ENCODE data around the gene TTLL11. TPM values are rescaled to one million over a fixed set of nuclear protein-coding genes. Genes with fewer than 3 reads are reported as not detected.

The TTLL11 gene
- total and polyA plus RNA-seq, 2 of the 8 experiments (the other 6 are each of a cell fraction or from before 2014, with no cell fraction given), result 0.56 to 0.80 TPM

DNA sequence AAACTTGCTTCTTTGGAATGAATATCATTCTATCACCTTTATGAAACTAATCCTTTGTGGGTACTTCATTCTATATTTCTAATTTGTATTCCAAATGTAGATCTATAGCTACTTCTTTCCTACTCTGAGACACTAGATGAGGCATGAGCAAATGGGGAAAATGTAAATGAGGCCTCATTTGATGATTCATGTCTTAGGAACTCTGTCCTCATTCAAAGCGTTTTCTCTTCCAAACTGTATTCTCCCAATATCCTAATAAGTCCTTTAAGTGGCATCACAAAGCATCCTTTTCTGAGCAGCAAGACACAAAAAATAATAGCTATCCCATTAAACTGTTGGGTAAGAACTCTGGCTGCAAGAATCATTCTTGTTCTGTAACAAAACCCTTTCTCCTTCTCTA, 56.1 kb downstream of the TTLL11 start:
- no peaks in the 10 kb centered on the region for H3K79me1 ChIP-seq (ENCODE audit: low read depth, low read length)
- H2BK15ac ChIP-seq (ENCODE audit: low read length), result no peak overlapping the region
- no peak overlapping the region for H3K18ac ChIP-seq (ENCODE audit: extremely low read depth, low read length)
- no peak overlapping the region for H2BK120ac ChIP-seq (replicated peaks; ENCODE audit: low read depth, low read length)
- no peaks in the 10 kb centered on the region; a peak in 2 of 7 replicates for H3K4me1 ChIP-seq (replicated peaks in 1 of 4; ENCODE audit: control insufficient read depth in 3 of 4, insufficient read depth in 4 of 4, low read length in 3 of 4)
- TF ChIP-seq TAF7 (optimal IDR thresholded peaks at IDR 0.05; ENCODE audit: borderline replicate concordance, low read depth, low read length), result no peak
- TF ChIP-seq JUN (IDR thresholded peaks at IDR 0.05; ENCODE audit: low read depth, low read length), result no peak; the same call in 1 of the 2 replicates
- TF ChIP-seq HDAC6 (IDR thresholded peaks at IDR 0.05; ENCODE audit: low read depth, low read length), result no peak
- no peak for TF ChIP-seq POLR2AphosphoS5 (IDR thresholded peaks at IDR 0.05; ENCODE audit: low read depth, low read length)
- no peak for TF ChIP-seq POLR2A (IDR thresholded peaks at IDR 0.05; ENCODE audit: control extremely low read depth in 1 of 2, low read depth in 2 of 2, low read length in 2 of 2)
- TF ChIP-seq CHD2 (IDR thresholded peaks at IDR 0.05; ENCODE audit: low read length), result no peak
- TF ChIP-seq, protein P1, sequence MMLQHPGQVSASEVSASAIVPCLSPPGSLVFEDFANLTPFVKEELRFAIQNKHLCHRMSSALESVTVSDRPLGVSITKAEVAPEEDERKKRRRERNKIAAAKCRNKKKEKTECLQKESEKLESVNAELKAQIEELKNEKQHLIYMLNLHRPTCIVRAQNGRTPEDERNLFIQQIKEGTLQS (IDR thresholded peaks at IDR 0.05; ENCODE audit: insufficient read depth, low read depth, low read length), result no peak
- no peak for TF ChIP-seq CEBPB (IDR thresholded peaks at IDR 0.05; ENCODE audit: low read depth, low read length)
- no peak for TF ChIP-seq MAFK (IDR thresholded peaks at IDR 0.05; ENCODE audit: low read depth, low read length)
- no peaks in the 10 kb centered on the region for H3K27me3 ChIP-seq (replicated peaks in 1 of 4; ENCODE audit: control insufficient read depth in 3 of 4, extremely low read depth in 1 of 4, insufficient read depth in 3 of 4, low read length in 3 of 4)
- no peak overlapping the region for H3K56ac ChIP-seq (replicated peaks; ENCODE audit: insufficient read length, low read depth, low read length)
- FAIRE-seq (no peak), DNase-seq (ENCODE audit: low read depth in 1 of 2, low spot score in 2 of 2) (no peak)
- ChIA-PET POLR2A (ENCODE audit: partially characterized antibody) (interaction anchor here (1.3 kb wide), 1 partner anchor 12 kb away, joined by 3 read pairs; no protein-coding TSS in a partner anchor), CTCF (ENCODE audit: partially characterized antibody) (interaction anchor here (1.2 kb wide), 1 partner anchor 21 kb away, joined by 3 read pairs; no protein-coding TSS in a partner anchor)
- H4K8ac ChIP-seq (ENCODE audit: extremely low read depth, insufficient read depth, low read length), result no peak overlapping the region
- no peak overlapping the region for H2BK12ac ChIP-seq (ENCODE audit: low read depth, low read length)
- no peaks in the 10 kb centered on the region for H3K36me3 ChIP-seq (ENCODE audit: control insufficient read depth in 2 of 4, insufficient read depth in 4 of 4, low read length in 3 of 4)
- H3K79me2 ChIP-seq (ENCODE audit: control insufficient read depth in 1 of 2, insufficient read depth in 2 of 2, low read length in 2 of 2), result no peaks in the 10 kb centered on the region
- H4K20me1 ChIP-seq (replicated peaks in 1 of 2; ENCODE audit: control insufficient read depth in 1 of 2, insufficient read depth in 2 of 2, low read length in 2 of 2), result no peaks in the 10 kb centered on the region
- no peaks in the 10 kb centered on the region for H3K9me3 ChIP-seq (ENCODE audit: insufficient read depth in 2 of 2, low read depth in 1 of 2, low read length in 1 of 2)
- H3K14ac ChIP-seq (ENCODE audit: insufficient read length), result no peak overlapping the region
- no peak overlapping the region for H3K27ac ChIP-seq (ENCODE audit: low read depth, low read length)
- 67% methylated on average over 1 of the region's 1 CpG; no CpG with 5 or more reads in 1 of the 2 experiments for WGBS, 2 experiments (ENCODE audit: extremely low coverage in 1 of 2, insufficient coverage in 1 of 2, insufficient read length in 1 of 2, insufficient replicate concordance in 2 of 2, low coverage in 1 of 2, low lambda C conversion rate in 2 of 2, missing lambda C conversion rate in 1 of 2)
- H3K4me2 ChIP-seq (ENCODE audit: insufficient read depth in 1 of 2, low read depth in 2 of 2, low read length in 2 of 2), result no peak overlapping the region
- no peak overlapping the region for H4K91ac ChIP-seq (replicated peaks; ENCODE audit: insufficient read length, low read length)
- H3K9ac ChIP-seq (replicated peaks in 1 of 4; ENCODE audit: extremely low read depth in 1 of 4, low read depth in 3 of 4, low read length in 3 of 4), result no peak overlapping the region
- no peaks in the 10 kb centered on the region for H3K23me2 ChIP-seq (ENCODE audit: low read depth, low read length)
- H2AFZ ChIP-seq (ENCODE audit: low read length), result no peak overlapping the region
- no peak overlapping the region for H3K4me3 ChIP-seq (ENCODE audit: extremely low read depth in 1 of 4, insufficient read depth in 2 of 4, low read depth in 3 of 4, low read length in 4 of 4)
- H4K5ac ChIP-seq (ENCODE audit: insufficient read length, low read depth, low read length), result no peak overlapping the region
- no peak overlapping the region for H2AK5ac ChIP-seq (ENCODE audit: low read depth, low read length)
- no peak overlapping the region for H2BK5ac ChIP-seq (ENCODE audit: low read depth, low read length)
- H3K4ac ChIP-seq (replicated peaks; ENCODE audit: insufficient read length, low read depth, low read length), result no peak overlapping the region
- no peak overlapping the region for H2BK20ac ChIP-seq (ENCODE audit: low read length)
- no peak overlapping the region for H3K23ac ChIP-seq (ENCODE audit: insufficient read length)

Measured in H1 (cell line).